ENCODE results near the gene CASP3.

The CASP3 gene

GRCh38 chr4:184636144-184636543 lies 13.1 kb downstream of the CASP3 start:
- no peak overlapping the region for H3K14ac ChIP-seq (ENCODE audit: low read length)
- no peaks in the 10 kb centered on the region for H3K27me3 ChIP-seq (ENCODE audit: control insufficient read depth in 3 of 3, insufficient read depth in 3 of 3, low read depth in 1 of 3, low read length in 3 of 3)
- no peak overlapping the region for H3K4ac ChIP-seq (ENCODE audit: low read length)
- no peaks in the 10 kb centered on the region for H3K79me1 ChIP-seq (ENCODE audit: low read depth, low read length)
- peaks cover 13 to 84% of the 10 kb centered on the region in 2 donors for H3K36me3 ChIP-seq (replicated peaks in 1 of 2; ENCODE audit: control insufficient read depth in 2 of 2, insufficient read depth in 2 of 2, low read length in 2 of 2)
- no peak overlapping the region for H2AK5ac ChIP-seq (ENCODE audit: low read depth, low read length)
- H3K4me3 ChIP-seq (ENCODE audit: low read length in 2 of 2) = no peak overlapping the region
- WGBS, 2 donors (ENCODE audit: extremely low coverage in 2 of 2, insufficient read length in 2 of 2, insufficient replicate concordance in 1 of 2) = no CpG with 5 or more reads among the region's 4 CpGs
- no peak overlapping the region for H3K23ac ChIP-seq (ENCODE audit: low read depth, low read length, poor library complexity)
- H3K9me3 ChIP-seq (replicated peaks in 1 of 2; ENCODE audit: control insufficient read depth in 2 of 2, insufficient read depth in 1 of 2, low read depth in 1 of 2, low read length in 2 of 2) = no peaks in the 10 kb centered on the region
- no peak overlapping the region for H2BK120ac ChIP-seq (ENCODE audit: low read depth, low read length)
- no peak overlapping the region for H4K91ac ChIP-seq (ENCODE audit: low read depth, low read length, poor library complexity)
- no peak overlapping the region for H2BK12ac ChIP-seq (ENCODE audit: low read length)
- H4K8ac ChIP-seq (ENCODE audit: low read depth, low read length) = no peak overlapping the region
- H2BK15ac ChIP-seq (ENCODE audit: low read length) = no peak overlapping the region
- H3K4me2 ChIP-seq (ENCODE audit: insufficient read depth, low read length, poor library complexity, severe bottlenecking) = no peak overlapping the region
- DNase-seq (ENCODE audit: low spot score) = no peak
- no peak overlapping the region for H3K9ac ChIP-seq (ENCODE audit: low read depth, low read length, poor library complexity)
- no peak overlapping the region for H2AFZ ChIP-seq (ENCODE audit: low read length)
- no peak overlapping the region for H2BK5ac ChIP-seq (ENCODE audit: low read length)
- H3K4me1 ChIP-seq (ENCODE audit: control insufficient read depth in 2 of 2, insufficient read depth in 1 of 2, low read depth in 1 of 2, low read length in 2 of 2) = no peaks in the 10 kb centered on the region
- H3K27ac ChIP-seq (replicated peaks; ENCODE audit: low read length) = no peak overlapping the region
- no peak overlapping the region for H3K18ac ChIP-seq (ENCODE audit: low read length)

GRCh38 chr4:184635381-184635780 lies 13.9 kb downstream of the CASP3 start:
- no peak overlapping the region for H2BK120ac ChIP-seq (ENCODE audit: low read depth, low read length)
- no peak overlapping the region for H3K18ac ChIP-seq (ENCODE audit: low read length)
- H2AFZ ChIP-seq (ENCODE audit: low read length) = no peak overlapping the region
- no peak overlapping the region for H2BK12ac ChIP-seq (ENCODE audit: low read length)
- no peak overlapping the region for H2AK5ac ChIP-seq (ENCODE audit: low read depth, low read length)
- no peak overlapping the region for H4K8ac ChIP-seq (ENCODE audit: low read depth, low read length)
- peaks cover 16 to 91% of the 10 kb centered on the region in 2 donors for H3K36me3 ChIP-seq (replicated peaks in 1 of 2; ENCODE audit: control insufficient read depth in 2 of 2, insufficient read depth in 2 of 2, low read length in 2 of 2)
- H3K9me3 ChIP-seq (replicated peaks in 1 of 2; ENCODE audit: control insufficient read depth in 2 of 2, insufficient read depth in 1 of 2, low read depth in 1 of 2, low read length in 2 of 2) = no peaks in the 10 kb centered on the region
- no peak for DNase-seq (ENCODE audit: low spot score)
- H3K4ac ChIP-seq (ENCODE audit: low read length) = no peak overlapping the region
- H3K14ac ChIP-seq (ENCODE audit: low read length) = no peak overlapping the region
- no peak overlapping the region for H3K4me2 ChIP-seq (ENCODE audit: insufficient read depth, low read length, poor library complexity, severe bottlenecking)
- no peak overlapping the region for H3K23ac ChIP-seq (ENCODE audit: low read depth, low read length, poor library complexity)
- no peaks in the 10 kb centered on the region for H3K4me1 ChIP-seq (ENCODE audit: control insufficient read depth in 2 of 2, insufficient read depth in 1 of 2, low read depth in 1 of 2, low read length in 2 of 2)
- no CpG with 5 or more reads among the region's 3 CpGs for WGBS, 2 donors (ENCODE audit: extremely low coverage in 2 of 2, insufficient read length in 2 of 2, insufficient replicate concordance in 1 of 2)
- no peaks in the 10 kb centered on the region for H3K79me1 ChIP-seq (ENCODE audit: low read depth, low read length)
- H4K91ac ChIP-seq (ENCODE audit: low read depth, low read length, poor library complexity) = no peak overlapping the region
- H2BK5ac ChIP-seq (ENCODE audit: low read length) = no peak overlapping the region
- no peak overlapping the region for H3K4me3 ChIP-seq (ENCODE audit: low read length in 2 of 2)
- H3K9ac ChIP-seq (ENCODE audit: low read depth, low read length, poor library complexity) = no peak overlapping the region
- no peaks in the 10 kb centered on the region for H3K27me3 ChIP-seq (ENCODE audit: control insufficient read depth in 3 of 3, insufficient read depth in 3 of 3, low read depth in 1 of 3, low read length in 3 of 3)
- H2BK15ac ChIP-seq (ENCODE audit: low read length) = no peak overlapping the region
- no peak overlapping the region for H3K27ac ChIP-seq (replicated peaks; ENCODE audit: low read length)

GRCh38 chr4:184632842-184633241 lies 16.4 kb downstream of the CASP3 start:
- Histone ChIP-seq H2BK120ac (ENCODE audit: low read depth, low read length) (no peak overlapping the region), H3K9me3 (replicated peaks in 1 of 2; ENCODE audit: control insufficient read depth in 2 of 2, insufficient read depth in 1 of 2, low read depth in 1 of 2, low read length in 2 of 2) (peaks cover 0 to 4% of the 10 kb centered on the region in 2 donors), H4K91ac (ENCODE audit: low read depth, low read length, poor library complexity) (no peak overlapping the region), H3K36me3 (replicated peaks in 1 of 2; ENCODE audit: control insufficient read depth in 2 of 2, insufficient read depth in 2 of 2, low read length in 2 of 2) (peaks cover 18 to 96% of the 10 kb centered on the region in 2 donors), H2BK12ac (ENCODE audit: low read length) (no peak overlapping the region), H3K27ac (replicated peaks; ENCODE audit: low read length) (no peak overlapping the region), H3K4me2 (ENCODE audit: insufficient read depth, low read length, poor library complexity, severe bottlenecking) (no peak overlapping the region), H2BK5ac (ENCODE audit: low read length) (no peak overlapping the region), H3K79me1 (ENCODE audit: low read depth, low read length) (no peaks in the 10 kb centered on the region), H3K4ac (ENCODE audit: low read length) (no peak overlapping the region), H2AK5ac (ENCODE audit: low read depth, low read length) (no peak overlapping the region), H3K14ac (ENCODE audit: low read length) (no peak overlapping the region), H3K9ac (ENCODE audit: low read depth, low read length, poor library complexity) (no peak overlapping the region), H3K4me3 (ENCODE audit: low read length in 2 of 2) (no peak overlapping the region), H4K8ac (ENCODE audit: low read depth, low read length) (no peak overlapping the region), H2AFZ (ENCODE audit: low read length) (no peak overlapping the region), H3K18ac (ENCODE audit: low read length) (no peak overlapping the region), H2BK15ac (ENCODE audit: low read length) (no peak overlapping the region), H3K4me1 (ENCODE audit: control insufficient read depth in 2 of 2, insufficient read depth in 1 of 2, low read depth in 1 of 2, low read length in 2 of 2) (no peaks in the 10 kb centered on the region), H3K23ac (ENCODE audit: low read depth, low read length, poor library complexity) (no peak overlapping the region), H3K27me3 (ENCODE audit: control insufficient read depth in 3 of 3, insufficient read depth in 3 of 3, low read depth in 1 of 3, low read length in 3 of 3) (no peaks in the 10 kb centered on the region)
- DNase-seq (ENCODE audit: low spot score) = no peak
- no CpG with 5 or more reads among the region's 1 CpG for WGBS, 2 donors (ENCODE audit: extremely low coverage in 2 of 2, insufficient read length in 2 of 2, insufficient replicate concordance in 1 of 2)

GRCh38 chr4:184628103-184628502 lies 21.1 kb downstream of the CASP3 start:
- no CpG with 5 or more reads among the region's 4 CpGs for WGBS, 2 donors (ENCODE audit: extremely low coverage in 2 of 2, insufficient read length in 2 of 2, insufficient replicate concordance in 1 of 2)
- no peak overlapping the region for H3K14ac ChIP-seq (ENCODE audit: low read length)
- H3K36me3 ChIP-seq (replicated peaks in 1 of 2; ENCODE audit: control insufficient read depth in 2 of 2, insufficient read depth in 2 of 2, low read length in 2 of 2) = peaks cover 8 to 66% of the 10 kb centered on the region in 2 donors

More at GRCh38 chr4:184628103-184628502, 21.1 kb downstream of the CASP3 start:
- Histone ChIP-seq H2AFZ (ENCODE audit: low read length) (no peak overlapping the region), H3K9ac (ENCODE audit: low read depth, low read length, poor library complexity) (no peak overlapping the region), H2BK5ac (ENCODE audit: low read length) (no peak overlapping the region), H3K27me3 (ENCODE audit: control insufficient read depth in 3 of 3, insufficient read depth in 3 of 3, low read depth in 1 of 3, low read length in 3 of 3) (no peaks in the 10 kb centered on the region), H3K27ac (replicated peaks; ENCODE audit: low read length) (no peak overlapping the region), H3K79me1 (ENCODE audit: low read depth, low read length) (no peaks in the 10 kb centered on the region), H2BK12ac (ENCODE audit: low read length) (no peak overlapping the region), H3K4ac (ENCODE audit: low read length) (no peak overlapping the region), H2BK120ac (ENCODE audit: low read depth, low read length) (no peak overlapping the region), H3K4me3 (ENCODE audit: low read length in 2 of 2) (no peak overlapping the region), H3K18ac (ENCODE audit: low read length) (no peak overlapping the region), H4K91ac (ENCODE audit: low read depth, low read length, poor library complexity) (no peak overlapping the region), H3K4me1 (ENCODE audit: control insufficient read depth in 2 of 2, insufficient read depth in 1 of 2, low read depth in 1 of 2, low read length in 2 of 2) (no peaks in the 10 kb centered on the region), H2AK5ac (ENCODE audit: low read depth, low read length) (no peak overlapping the region), H3K23ac (ENCODE audit: low read depth, low read length, poor library complexity) (no peak overlapping the region), H3K4me2 (ENCODE audit: insufficient read depth, low read length, poor library complexity, severe bottlenecking) (no peak overlapping the region), H4K8ac (ENCODE audit: low read depth, low read length) (no peak overlapping the region), H3K9me3 (replicated peaks in 1 of 2; ENCODE audit: control insufficient read depth in 2 of 2, insufficient read depth in 1 of 2, low read depth in 1 of 2, low read length in 2 of 2) (peaks cover 0 to 14% of the 10 kb centered on the region in 2 donors), H2BK15ac (ENCODE audit: low read length) (no peak overlapping the region)
- DNase-seq (ENCODE audit: low spot score) = no peak

All from neuronal stem cell (in vitro differentiated cells).